ENCODE data around the gene ADSS1.
"Not testable (repeated sequence)": the region's sequence is repeated elsewhere in the genome, so short reads cannot be mapped to it uniquely, and the experiment has no call there.

The ADSS1 gene

DNA sequence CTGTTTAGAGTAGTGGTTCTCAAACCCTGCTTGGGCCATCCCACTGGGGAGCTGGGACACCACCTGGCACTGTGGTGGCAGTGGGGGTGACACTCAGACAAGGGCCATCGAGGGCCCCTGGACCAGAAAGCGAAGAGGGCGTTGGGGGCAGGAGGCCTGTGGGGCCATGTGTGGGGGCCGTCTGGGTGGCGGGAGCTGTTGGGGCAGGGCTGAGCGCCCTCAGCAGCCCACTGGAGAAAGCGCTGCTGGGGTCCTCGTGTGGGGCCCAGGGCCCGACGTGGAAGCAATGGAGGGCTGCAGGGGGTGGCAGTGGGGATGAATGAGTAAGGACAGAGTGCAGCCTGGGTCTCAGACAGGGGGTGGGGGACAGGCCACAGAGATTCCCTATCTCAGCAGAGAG, 5.9 kb upstream of the ADSS1 start:
- DNase-seq: no peak

DNA sequence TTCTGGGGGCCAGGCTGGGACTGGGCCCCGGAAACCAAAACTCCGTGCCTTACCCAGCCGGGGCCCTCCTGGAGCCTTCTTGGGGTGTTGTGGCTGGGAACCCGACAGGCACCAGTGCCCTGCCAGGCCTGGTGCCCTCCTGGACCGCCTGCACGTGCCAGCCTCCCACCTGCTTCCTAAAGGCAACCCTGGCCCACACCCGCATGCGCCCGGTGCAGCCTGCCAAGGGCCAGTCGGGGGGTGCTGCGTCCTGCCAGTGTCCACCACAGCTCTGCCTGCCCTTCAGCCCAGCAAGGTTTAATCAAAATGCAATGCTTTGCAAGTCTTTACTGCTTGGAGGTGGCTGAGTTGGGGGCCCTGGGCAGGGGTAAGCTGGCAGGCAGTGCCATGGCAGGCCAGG, 5.2 kb upstream of the ADSS1 start:
- DNase-seq: no peak

DNA sequence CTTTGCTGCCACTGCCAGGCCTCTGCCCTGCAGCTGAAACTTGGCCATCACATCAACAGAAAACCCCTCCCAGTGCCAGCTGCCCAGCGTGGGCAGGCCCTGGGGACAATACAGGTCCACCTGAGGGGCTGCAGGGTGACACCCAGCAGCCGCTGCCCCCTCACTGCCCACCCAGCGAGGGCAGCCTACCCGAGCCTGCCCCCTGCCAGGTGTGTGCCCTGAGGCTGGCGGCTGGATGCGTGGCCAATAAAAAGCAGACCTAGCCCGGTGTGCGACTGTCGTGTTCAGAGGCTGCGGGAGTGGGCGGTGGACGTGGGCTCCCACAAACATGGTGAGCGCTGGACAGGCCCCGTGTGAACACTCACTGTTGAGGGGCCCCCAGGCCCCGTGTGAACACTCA, 4.7 kb upstream of the ADSS1 start:
- no peak for DNase-seq

DNA sequence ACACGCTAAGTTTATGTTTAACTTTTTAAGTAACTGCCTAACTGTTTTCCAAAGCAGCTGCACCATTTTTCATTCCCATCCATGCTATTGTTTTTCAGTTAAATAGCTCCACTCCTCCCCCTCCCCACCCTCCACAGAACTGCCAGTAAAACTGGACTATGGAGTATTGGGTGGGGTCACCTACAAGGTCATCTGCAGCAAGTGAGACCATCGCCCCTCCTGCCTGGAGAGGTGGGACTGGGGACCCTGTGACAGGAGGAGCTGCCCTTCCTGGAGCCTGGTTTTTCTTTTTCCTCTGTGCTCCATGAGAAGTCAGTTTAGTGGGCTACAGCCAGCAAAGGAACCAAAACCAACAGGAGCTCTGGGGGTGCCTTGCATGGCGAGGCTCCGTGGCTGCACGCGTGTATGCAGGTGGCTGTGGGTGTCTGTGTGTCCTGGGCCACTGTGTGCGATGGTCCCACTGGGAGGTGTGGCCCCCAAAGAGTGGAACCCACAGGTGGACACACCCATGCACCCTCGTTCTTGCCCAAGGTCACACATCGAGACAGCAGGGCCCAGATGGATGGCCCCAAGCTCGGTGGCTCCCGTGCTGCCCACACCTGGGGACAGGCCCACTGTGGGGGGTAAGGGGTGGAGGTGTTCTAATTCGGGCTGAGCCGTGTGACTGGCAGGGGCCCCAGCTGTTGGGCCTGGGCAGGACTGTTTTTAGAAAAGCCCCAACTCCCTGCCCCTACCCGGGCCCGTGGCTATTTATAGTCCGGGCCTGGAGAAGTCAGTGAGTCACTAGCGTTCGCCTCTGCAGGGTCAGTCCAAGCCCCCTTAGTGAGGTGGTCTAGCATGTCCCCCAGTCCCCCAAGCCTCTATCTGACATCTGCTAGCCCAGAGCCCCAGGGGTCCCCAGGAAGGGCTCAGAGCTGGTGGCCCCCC, 2.3 kb upstream of the ADSS1 start:
- no peak for DNase-seq

DNA sequence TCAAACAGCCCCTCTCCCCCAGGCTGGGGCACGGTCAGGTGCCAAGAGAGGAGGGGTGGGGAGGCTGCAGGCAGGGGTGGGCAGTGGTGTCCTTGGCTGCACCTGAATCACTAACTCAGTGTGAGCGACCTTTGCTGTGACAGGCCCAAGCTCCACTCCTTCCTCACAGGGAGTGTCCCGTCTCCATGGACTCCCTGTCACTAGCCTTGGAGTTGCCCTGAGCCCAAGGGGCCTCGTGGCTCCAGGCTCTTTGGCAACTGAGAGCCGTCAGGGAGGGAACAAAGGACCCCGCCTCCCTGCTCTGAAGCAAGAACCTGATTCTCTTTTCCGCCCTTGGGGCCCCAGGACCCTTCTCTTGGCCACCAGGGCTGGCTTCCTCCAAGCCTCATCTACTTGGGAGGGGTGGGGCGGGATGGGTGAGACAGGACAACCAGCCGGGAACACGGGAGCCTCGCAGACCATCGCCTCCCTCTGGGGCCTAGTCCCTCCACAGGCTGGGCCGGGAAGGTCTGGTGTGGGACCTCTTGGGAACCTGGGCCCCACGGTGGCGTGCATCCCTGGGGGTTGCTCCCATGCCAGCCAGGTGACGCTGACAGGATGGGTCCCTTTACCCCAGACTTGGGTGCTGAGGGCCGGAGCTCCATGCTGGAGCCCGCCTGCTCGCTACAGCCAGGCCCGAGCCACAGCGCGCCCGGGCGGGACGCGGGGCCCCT, 935 bp upstream of the ADSS1 start:
- no peak for DNase-seq

DNA sequence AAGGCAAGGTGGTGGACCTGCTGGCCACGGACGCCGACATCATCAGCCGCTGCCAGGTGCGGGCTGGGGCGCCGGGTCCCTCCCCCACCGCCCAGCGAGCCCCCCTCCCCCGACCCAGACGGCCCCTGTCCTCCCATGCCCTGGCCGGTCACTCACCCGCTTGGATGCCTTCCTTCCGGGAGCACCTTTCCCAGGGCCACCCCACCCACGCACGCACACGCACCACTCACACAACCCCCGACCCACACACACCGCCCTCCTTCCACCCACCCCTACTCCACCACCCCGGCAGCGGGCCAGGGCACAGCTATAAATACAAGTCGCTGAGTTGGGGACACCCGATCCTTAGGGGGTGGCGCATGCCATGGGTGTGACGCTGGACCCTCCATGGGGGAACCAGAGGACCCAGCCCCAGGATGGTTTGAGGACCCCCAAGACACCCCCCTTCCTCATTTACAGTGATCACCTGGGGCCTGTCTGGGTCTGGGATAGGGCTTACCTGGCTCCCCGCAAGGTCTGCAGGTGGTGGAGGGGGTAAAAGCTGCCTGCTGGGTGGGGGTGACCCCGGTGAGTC, 465 bp downstream of the ADSS1 start:
- DNase-seq: no peak

DNA sequence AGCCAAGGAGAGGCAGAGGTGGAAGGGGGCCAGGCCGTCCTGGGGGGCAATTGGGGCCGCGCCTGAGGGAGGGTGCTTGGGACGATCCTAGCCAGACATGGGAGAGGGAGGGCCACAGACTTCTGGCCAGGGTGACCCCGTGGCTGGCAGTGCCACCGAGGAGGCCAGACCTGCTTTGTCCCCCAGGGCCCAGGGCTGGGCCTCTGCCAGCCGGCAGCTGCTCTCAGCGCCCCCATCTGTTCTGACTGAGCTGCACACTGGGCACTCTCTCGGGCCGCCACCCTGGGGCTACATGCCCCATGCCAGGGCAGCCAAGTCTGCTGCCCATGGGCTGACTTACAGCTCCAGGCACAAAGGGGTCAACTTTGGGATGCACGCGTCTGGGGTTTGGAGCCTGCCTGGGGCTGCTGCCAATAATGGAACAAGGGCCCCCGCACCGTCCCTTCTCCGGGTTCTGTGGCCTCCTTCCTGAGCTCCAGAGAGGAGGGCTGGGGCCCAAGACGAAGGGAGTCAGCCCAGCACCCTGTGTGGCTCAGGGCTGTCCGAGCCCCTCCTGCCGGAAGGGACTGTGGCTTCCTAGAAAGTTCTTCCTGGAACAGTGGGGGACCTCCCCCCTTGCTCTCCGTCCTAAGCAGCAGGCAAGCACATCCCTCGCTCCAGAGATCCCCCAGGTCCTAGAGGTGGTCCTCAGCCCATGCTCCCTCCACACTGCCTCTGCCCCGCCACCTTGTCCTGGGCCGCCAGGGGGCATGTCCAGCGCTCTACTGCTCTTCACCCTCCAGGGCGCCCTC, 1.1 kb downstream of the ADSS1 start:
- DNase-seq: no peak

DNA sequence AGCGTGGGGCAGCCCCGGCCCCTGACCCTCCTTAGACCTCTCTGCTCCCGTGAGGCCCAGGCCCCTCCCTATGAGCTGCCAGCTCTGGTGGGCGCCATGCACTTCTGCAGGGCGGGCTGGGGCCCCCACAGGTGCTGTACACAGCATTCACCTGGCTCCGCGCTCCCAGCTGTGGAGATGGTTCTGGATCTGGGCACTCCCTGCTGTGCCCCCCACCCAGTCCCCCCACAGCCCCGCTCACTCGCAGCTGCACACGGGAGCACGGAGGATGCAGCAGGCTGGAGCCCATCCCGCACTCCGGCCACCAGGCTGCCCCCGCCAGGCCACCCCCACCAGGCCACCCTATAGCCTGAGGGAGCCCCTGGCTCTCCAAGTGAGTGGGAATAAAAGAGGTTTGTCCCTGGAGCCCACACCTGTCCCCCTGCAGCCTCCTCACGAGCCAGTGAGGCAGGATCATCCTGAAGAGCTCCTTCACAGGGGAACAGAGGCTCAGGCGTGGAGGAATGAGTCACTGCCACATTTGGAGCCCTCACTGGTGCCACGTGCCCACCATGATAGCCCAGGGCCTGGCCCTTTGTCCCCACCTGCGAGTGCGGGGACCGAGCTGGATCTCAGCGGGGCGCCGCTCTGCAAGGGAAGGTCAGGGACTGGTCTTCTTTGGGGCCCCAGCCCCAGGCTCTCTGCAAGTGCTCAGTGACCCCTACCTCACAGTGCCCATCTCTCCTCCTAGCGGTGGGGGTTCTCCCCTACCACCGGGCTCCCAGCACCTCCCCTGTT, 1.9 kb downstream of the ADSS1 start:
- DNase-seq: no peak

DNA sequence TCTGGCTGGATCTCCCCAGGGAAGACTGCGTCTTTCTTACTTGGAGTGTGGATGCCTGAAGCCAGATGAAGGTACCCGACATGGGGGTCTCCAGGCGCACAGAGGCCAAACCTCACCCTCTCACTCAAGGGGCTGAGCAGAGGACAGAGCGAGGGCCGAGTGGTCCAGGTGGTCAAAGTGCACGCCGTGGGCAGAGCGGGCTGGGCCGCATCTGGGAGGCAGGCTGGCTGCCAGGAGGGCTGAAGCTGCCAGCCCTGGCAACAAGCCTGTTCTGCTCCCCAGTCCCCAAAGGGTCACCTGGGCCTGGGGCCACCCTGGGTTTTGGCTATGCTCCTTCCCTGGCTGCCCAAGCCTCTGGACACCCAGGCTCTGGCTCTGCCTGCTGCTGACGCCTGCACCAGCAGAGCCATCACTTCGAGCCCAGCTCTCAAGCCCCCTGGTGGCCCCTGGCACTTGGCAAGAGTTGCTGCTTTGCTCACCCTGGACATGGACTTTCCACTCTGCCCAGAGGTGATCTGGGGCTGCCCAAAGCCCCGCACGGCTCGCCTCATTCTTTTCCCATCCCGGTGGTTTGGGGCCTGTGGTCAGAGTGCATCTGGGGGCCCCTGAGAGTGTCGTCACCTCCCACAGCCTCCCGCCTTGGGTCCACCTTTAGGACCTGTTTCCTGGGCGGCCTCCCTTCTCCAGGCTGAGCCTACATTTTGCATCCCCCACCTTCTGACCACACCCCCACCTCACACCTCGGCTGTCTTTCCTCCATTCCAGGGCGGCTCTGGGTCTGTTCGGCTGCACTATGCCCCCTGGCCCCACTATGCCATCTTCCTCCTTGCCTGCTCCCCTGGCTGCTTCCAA, 2.8 kb downstream of the ADSS1 start:
- no peak for DNase-seq

DNA sequence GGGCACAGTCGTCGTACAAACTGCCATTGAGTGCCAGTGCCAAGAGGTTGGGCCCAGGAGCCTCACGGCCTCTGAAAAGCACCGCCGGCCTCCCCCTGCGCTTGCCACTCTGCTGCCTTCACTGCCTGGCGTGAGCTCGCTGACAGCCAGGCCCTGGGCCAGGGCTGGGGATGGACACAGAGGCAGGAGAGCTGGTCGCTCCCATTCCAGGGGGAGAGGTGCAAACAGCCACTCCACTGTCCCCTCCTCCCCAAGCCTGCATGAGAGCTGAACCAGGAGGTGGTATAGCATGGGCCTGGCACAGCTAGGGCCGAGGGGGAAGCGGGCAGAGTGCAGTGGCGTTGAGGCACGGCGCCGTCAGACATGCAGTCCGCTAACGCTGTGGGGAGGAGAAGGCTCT, 4.6 kb downstream of the ADSS1 start:
- no peak for DNase-seq

DNA sequence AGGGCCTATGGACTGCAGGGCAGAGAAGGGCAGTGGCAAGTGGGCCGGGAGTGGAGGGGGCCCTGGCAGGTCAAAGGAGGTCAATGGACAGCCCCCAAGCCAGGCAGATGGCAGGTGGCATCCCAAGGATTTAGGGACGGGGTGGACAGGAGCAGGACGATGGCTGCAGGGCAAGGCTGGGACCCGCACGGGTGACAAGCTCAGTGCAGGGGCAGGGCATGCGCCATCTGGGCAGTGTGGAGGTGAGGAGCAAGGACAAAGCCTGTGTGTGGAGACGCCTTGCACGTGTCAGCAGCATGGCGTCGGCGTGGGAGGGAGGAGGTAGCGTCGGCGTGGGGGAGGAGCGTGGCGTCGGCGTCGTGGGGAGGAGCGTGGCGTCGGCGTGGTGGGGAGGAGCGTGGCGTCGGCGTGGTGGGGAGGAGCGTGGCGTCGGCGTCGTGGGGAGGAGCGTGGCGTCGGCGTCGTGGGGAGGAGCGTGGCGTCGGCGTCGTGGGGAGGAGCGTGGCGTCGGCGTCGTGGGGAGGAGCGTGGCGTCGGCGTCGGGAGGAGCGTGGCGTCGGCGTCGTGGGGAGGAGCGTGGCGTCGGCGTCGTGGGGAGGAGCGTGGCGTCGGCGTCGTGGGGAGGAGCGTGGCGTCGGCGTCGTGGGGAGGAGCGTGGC, 5.3 kb downstream of the ADSS1 start:
- DNase-seq: not testable (repeated sequence)

DNA sequence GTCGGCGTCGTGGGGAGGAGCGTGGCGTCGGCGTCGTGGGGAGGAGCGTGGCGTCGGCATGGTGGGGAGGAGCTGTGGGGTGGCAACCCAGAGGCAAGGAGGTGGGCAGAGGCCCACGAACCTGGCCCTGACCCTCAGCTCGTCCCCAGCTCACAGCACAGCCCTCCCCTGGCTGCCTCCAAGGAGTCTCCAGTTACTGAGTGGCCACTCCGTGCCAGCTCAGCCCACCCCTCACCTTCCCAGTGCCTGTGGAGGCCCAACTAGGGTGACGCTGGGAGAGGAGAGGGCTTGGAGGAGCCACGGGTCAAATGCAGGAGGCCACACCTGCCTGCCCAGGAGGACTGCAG, 5.8 kb downstream of the ADSS1 start:
- DNase-seq: no peak

DNA sequence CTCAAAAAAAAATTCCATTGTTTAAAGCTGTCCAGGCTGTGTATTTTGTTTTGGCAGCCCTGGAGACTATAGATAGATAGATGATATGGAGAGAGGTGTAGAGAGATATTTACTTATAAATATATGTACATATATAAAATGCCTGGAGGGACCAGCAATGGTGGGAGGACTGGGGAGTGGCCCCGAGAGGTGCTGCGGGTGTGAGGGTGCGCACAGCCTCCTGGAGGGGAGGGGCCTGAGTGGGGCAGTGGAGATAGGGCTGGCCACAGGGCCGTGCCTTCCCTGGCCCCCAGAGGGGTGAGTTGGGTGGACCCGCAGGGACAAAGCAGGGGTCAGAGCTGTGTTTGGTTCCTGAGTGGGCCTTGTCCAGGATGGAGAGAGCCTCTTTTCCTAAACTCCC, 6.5 kb downstream of the ADSS1 start:
- DNase-seq: no peak

DNA sequence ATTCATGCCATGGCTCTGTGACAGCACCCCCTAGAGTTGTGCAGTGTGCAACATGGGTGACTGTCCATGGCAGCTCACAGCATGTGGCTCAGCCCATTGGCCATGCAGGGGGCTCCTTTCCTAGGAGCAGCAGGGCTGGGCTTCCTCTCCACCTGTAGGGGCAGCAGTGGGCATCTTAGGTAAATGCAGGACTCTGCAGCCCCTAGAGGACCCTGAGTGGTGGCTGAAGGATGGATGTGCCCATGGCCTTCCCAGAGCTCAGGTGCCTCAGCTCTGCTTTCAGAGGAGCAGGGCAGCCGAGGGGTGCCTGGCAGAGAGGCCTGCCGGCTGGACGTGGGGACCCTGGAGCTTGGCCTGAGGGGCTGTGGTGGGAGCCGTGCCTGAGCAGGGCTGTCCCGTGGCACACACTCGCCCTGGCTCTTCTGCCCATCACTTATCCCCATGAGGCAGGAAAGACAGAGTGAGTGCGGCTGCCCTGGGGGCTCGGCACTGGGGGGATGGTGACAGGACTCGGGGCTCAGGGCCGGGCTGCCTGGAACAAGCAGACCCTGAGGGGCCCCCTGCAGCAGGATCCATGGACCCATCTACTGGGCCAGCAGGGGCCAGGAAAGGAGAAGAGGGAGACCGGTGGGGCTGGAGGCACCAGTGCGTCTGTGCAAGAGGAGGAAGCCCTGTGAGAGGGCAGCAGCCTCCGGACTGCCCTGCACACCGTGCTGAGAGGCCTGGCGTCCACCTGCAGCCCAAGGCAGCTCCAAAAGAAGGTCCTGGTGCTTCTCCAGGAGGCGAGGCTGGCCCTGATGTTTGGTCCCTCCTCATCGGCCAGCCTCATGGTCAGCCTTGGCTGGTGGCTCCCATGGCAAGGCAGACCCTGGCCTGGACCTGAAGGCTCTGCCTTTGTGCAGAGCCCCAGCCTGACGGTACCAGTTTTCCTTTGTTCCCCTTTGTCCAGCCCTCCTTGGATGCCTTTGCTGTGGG, 7.6 kb downstream of the ADSS1 start:
- DNase-seq: peak; percentile 61

DNA sequence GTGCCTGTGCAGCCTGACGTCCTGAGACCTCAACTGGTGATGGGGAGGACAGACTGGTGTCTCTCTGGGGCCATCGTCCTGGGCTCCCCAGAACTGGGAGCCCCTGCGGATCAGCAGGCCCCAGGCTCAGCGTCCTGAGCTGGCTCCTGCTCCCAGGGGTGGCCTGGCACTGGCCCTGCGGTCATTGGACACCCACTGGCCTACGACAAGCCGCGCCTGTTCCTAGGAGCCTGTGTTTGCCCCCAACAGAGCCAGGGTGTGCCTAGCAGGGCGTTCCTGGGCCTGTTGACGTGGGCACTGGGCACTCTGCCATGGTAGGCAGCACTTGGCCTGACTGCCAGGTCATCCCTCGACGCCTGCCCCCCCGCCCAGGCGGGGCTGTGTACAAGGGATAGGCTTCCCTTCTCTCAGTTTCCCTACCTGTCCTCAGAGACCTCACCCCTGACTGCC, 8.4 kb downstream of the ADSS1 start:
- peak; percentile 42 for DNase-seq

DNA sequence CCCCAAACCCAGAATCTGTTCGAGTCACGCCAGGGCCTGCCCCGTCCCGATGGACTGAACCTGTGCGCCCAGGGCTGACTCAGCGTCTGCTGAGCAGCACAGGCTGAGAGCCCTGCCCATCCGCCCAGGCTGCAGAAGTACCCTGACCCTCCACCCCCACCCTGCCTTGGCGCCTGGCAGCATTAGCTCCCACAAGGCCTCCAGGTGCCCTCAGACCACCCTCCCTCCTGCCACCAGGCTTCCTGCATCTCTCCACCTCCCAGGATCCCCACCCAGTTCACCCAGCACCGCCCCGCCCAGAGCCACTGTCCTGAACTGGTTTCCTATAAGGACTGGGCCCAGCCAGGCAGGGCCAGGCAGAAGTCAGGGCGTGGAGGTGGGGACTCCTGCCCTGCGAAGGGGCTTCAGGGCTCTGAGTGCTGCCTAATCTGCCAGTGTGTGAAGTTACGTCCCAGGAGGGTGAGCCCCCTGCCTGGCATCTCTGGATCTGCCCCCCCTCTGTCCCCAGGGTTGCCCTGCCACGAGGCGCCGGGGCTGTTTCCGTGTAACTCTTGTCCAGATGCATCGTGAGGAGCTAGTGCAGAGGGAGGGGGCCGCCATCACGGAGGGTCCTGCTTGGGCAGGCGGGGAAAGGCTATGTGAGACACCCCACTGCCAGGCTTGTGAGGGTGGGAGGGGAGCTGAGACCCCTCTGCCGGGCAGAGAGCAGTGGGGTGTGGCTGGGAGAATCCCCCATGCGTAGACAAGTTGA, 9.1 kb downstream of the ADSS1 start:
- no peak for DNase-seq

DNA sequence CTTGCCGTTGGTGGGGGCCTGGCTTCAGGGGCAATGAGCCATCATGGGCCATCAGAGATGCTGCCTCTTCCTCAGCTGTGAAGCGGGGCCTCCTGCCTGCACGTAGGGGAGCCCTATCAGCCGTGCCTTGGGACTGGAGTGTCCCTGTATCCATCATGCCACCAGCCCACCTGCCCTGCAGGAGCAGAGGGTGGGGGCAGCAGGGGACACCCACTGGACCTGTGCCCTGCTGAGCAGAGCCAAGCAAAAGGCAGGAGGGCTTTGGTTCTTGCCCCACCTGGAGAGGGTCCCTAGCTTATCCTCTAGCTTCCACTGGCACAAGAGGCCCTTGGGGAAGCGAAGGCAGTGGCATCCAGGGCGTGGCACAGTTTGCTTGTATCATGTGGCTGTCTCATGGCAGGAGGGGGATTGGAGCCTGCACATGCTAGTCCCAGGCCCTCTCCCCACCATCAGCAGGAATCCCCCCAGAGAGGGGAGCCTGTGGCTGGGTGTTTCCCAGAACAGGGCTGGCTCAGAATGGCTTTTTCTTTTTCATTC, 10.1 kb downstream of the ADSS1 start:
- no peak for DNase-seq

DNA sequence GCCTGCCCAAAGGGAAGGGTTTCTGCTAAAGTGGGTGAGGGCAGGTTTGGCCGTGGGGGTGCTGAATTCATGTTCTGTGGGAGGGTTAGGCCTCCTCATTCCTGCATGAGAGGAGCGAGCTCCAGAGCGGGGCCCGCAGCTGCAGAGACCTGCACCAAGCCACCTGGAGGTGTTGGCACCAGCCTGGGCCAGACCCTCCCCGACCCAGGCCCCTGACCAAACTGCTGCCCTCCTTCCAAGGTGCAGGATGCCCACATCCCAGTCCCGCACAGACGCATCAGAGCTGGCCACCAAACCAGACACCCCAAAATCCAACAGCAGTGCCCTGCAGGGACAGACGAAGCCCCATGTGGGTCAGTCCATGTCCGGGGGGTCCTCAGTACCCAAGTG, 10.6 kb downstream of the ADSS1 start:
- DNase-seq: no peak

All from COR-L47 (cell line).